Esophagus squamous epithelium (tissue), 5 donors: Measurements from ENCODE around the gene IST1. TPM values are rescaled to one million over a fixed set of nuclear protein-coding genes. Genes with fewer than 3 reads are reported as not detected.
A peak's percentile ranks its signal among the peaks of the same experiment; 100 is the strongest.

Experiments
- DNase-seq: peaks from one replicate; lab custom pipeline; 2025; lab: John Stamatoyannopoulos, UW
- H3K27ac ChIP-seq, 4 donors: fragments of 200-600 bp; sonication (generic); one replicate each; pipeline ENCODE4 v1.5.1; 2016 to 2019; ENCODE audit warnings: mild to moderate bottlenecking in 1 of 4
- H3K27me3 ChIP-seq, 4 donors: fragments of 200-600 bp; sonication (generic); 1 replicate in 3 of 4; 2 replicates in 1 of 4; pipeline versions ENCODE4 v1.5.1 to v1.6.0; 2017 to 2021; ENCODE audit warnings: antibody characterized with exemption in 1 of 4
- H3K36me3 ChIP-seq, 3 donors: fragments of 200-600 bp; sonication (generic); one replicate each; pipeline ENCODE4 v1.5.1; 2016 to 2019
- H3K4me1 ChIP-seq, 3 donors: fragments of 200-600 bp; sonication (generic); one replicate each; pipeline ENCODE4 v1.5.1; 2017 to 2019
- H3K4me3 ChIP-seq, 4 donors: fragments of 200-600 bp; sonication (generic); 1 replicate in 3 of 4; 2 replicates in 1 of 4; pipeline ENCODE4 v1.5.1; 2016 to 2019; ENCODE audit warnings: mild to moderate bottlenecking in 2 of 4, moderate library complexity in 1 of 4
- H3K9me3 ChIP-seq, 3 donors: fragments of 200-600 bp; sonication (generic); one replicate each; pipeline ENCODE4 v1.5.1; 2016 to 2019
- CTCF ChIP-seq, 6 experiments: fragments of 450-650 bp in 4 of 6; fragments of 200-600 bp in 2 of 6; sonication (generic) in 2 of 6; IDR thresholded peaks; one replicate each; pipeline ENCODE4 v1.5.1; 2016 to 2019; ENCODE audit warnings: antibody characterized with exemption in 6 of 6, mild to moderate bottlenecking in 4 of 6, moderate library complexity in 4 of 6
- POLR2A ChIP-seq, 4 donors: fragments of 450-650 bp; IDR thresholded peaks; one replicate each; pipeline ENCODE4 v1.6.1; 2017; ENCODE audit warnings: antibody characterized with exemption in 4 of 4, mild to moderate bottlenecking in 4 of 4, moderate library complexity in 3 of 4
- WGBS, 2 donors: methylation state at CpG; one replicate each; pipeline ENCODE4 v1.1.5; 2018; 5-methylcytosine and 5-hydroxymethylcytosine counted together
- intact Hi-C: fragments of 100-400 bp; cut with DNase I; formaldehyde crosslinking; loops from one replicate; pipeline ENCODE4 v1.15.0; 2022
- total RNA-seq, 4 donors: library from RNA; depleted of rRNA; stranded (reverse); fragments of >200 nt; gene quantifications; one replicate each; pipeline ENCODE4 v1.1.0, GENCODE V29; 2016
- donor health status: DM: yes; HTN: yes; CAD: no.

Gene IST1
- total RNA-seq, 4 donors from 2014 or later: 115 to 172 (median 153) TPM

GRCh38 chr16:71883849-71884638 lies 11.3 kb upstream of the IST1 start, which contains the start of gene ZNF821:
ZNF821 (minus strand) TSS chr16:71884182; CDS start chr16:71879946, 4,236 bp downstream.
- Histone ChIP-seq H3K27ac (peak within 1 kb of the TSS; percentile 89 to 93 (median 92)), H3K4me1 (peaks cover 0 to 40% (median 5%) of the 10 kb centered on the region in 3 donors), H3K4me3 (peak within 1 kb of the TSS; percentile 90 to 99 (median 97)), H3K36me3 (peaks cover 0 to 22% (median 0%) of the 10 kb centered on the region in 3 donors), H3K27me3 (no peaks in the 10 kb centered on the region), H3K9me3 (no peaks in the 10 kb centered on the region)
- WGBS, 2 donors: 0% methylated on average over 12 to 28 of the region's 85 CpGs
- DNase-seq: no peak
- intact Hi-C loops: loop anchor here (10.0 kb wide), 1 partner anchor 69 kb away; no protein-coding TSS in a partner anchor
- TF ChIP-seq POLR2A (IDR thresholded peaks at IDR 0.05): peak in 1 of 4 donors; percentile 25
- TF ChIP-seq CTCF (IDR thresholded peaks at IDR 0.05): peak in 3 of 6 experiments; percentile 22 to 39 (median 25)

DNA sequence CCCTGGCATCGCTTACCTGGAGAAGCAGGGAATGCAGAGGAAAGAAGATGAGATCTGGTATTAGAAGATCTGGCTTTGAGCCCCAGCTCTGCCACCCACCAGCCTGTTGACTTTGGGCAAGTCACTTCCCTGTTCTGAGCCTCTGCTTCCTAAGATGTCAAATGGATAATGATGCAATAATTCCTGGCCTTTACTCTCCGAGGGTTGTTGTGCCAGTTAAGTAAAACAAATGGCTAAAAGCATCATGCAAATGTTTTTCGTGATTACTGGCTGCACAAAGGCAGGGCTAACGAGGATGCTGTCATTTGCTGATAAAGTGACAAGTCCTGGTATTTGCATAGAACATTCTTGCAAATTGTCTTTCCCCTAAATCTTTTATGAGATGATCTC lies 10.1 kb upstream of the IST1 start:
- peaks cover 0 to 39% (median 5%) of the 10 kb centered on the region in 3 donors for H3K4me1 ChIP-seq
- no peak for TF ChIP-seq CTCF (IDR thresholded peaks at IDR 0.05)
- no peak for TF ChIP-seq POLR2A (IDR thresholded peaks at IDR 0.05)
- no peak overlapping the region for H3K4me3 ChIP-seq
- DNase-seq: no peak
- H3K36me3 ChIP-seq: peaks cover 0 to 10% (median 0%) of the 10 kb centered on the region in 3 donors
- H3K27me3 ChIP-seq: no peaks in the 10 kb centered on the region
- 18 to 28% methylated on average over 3 of the region's 4 CpGs for WGBS, 2 donors
- H3K9me3 ChIP-seq: no peaks in the 10 kb centered on the region
- intact Hi-C loops: loop anchor here (10.0 kb wide), 1 partner anchor 70 kb away; no protein-coding TSS in a partner anchor
- no peak overlapping the region for H3K27ac ChIP-seq

GRCh38 chr16:71889147-71889546 lies 6.2 kb upstream of the IST1 start:
- intact Hi-C loops: loop anchor here (10.0 kb wide), 1 partner anchor 74 kb away; no protein-coding TSS in a partner anchor
- Histone ChIP-seq H3K4me1 (peaks cover 0 to 15% (median 3%) of the 10 kb centered on the region in 3 donors), H3K27me3 (no peaks in the 10 kb centered on the region), H3K4me3 (no peak overlapping the region), H3K9me3 (no peaks in the 10 kb centered on the region), H3K27ac (no peak overlapping the region), H3K36me3 (no peaks in the 10 kb centered on the region)
- DNase-seq: no peak
- WGBS, 2 donors: 84 to 89% methylated on average over 3 of the region's 3 CpGs
- TF ChIP-seq POLR2A (IDR thresholded peaks at IDR 0.05) (no peak), CTCF (IDR thresholded peaks at IDR 0.05) (no peak)

DNA sequence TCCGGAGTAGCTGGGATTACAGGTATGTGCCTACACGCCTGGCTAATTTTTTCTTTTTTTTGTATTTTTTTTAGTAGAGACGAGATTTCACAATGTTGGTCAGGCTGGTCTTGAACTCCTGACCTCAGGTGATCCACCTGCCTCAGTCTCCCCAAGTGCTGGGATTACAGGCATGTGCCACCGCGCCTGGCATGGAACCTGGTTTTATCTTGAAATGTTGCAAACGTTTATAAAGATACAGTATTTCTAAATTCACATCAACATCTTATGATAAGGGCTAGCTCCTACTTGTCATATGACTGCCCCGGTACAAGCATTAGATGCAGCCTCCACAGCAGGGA lies 1.5 kb upstream of the IST1 start:
- no peaks in the 10 kb centered on the region for H3K36me3 ChIP-seq
- peak overlapping the region; percentile 96 to 99 (median 98) for H3K27ac ChIP-seq
- no peaks in the 10 kb centered on the region for H3K27me3 ChIP-seq
- intact Hi-C loops: no loop called here
- WGBS, 2 donors: 42 to 43% methylated on average over 7 of the region's 7 CpGs
- peaks cover 10 to 36% (median 24%) of the 10 kb centered on the region in 3 donors for H3K4me1 ChIP-seq
- no peak for TF ChIP-seq POLR2A (IDR thresholded peaks at IDR 0.05)
- no peak for TF ChIP-seq CTCF (IDR thresholded peaks at IDR 0.05)
- DNase-seq: no peak
- peak overlapping the region; percentile 76 to 91 (median 84) for H3K4me3 ChIP-seq
- no peaks in the 10 kb centered on the region for H3K9me3 ChIP-seq
